GM12878 (cell line): ENCODE measurements around the gene ARVCF. TPM values are rescaled to one million over a fixed set of nuclear protein-coding genes. Genes with fewer than 3 reads are reported as not detected.

Experiments used
- ATAC-seq: fragments of 200-7000 bp; cut with Tn5 transposase; 3 replicates; pipeline ENCODE4 v1.9.1; 2020; ENCODE audit warnings: mild to moderate bottlenecking, moderate library complexity
- BruUV-seq: library from RNA; stranded (reverse); fragments of 400-500 nt; replicated peaks from 2 replicates; lab custom pipeline; 2021; lab: Mats Ljungman, UMichigan
- CTCF ChIA-PET: fragments of 300-600 bp; sonication (Branson Sonifier 250); formaldehyde crosslinking; extraction: SDS; loops from one replicate; lab custom pipeline; 2021; ENCODE audit warnings: inconsistent platforms; lab: Yijun Ruan, JAX
- POLR2A ChIA-PET: fragments of 350-600 bp; formaldehyde crosslinking; extraction: SDS; loops from one replicate; lab custom pipeline; 2021; ENCODE audit warnings: inconsistent platforms; lab: Charles Lee
- RAD21 ChIA-PET: fragments of 300-600 bp; sonication (Branson Sonifier 250); formaldehyde crosslinking; loops from one replicate; lab custom pipeline; 2023; ENCODE audit warnings: antibody characterized with exemption; ENCODE audit not compliant: unreplicated experiment; lab: Charles Lee
- SMC1A ChIA-PET: fragments of 300-600 bp; sonication (Branson Sonifier 250); formaldehyde crosslinking; loops from one replicate; lab custom pipeline; 2023; ENCODE audit not compliant: unreplicated experiment, uncharacterized antibody; lab: Charles Lee
- DNase-seq: peaks from one replicate; pipeline ENCODE4 v3.0.0-alpha.2; 2011; ENCODE audit warnings: low read depth, low spot score
- FAIRE-seq: peaks from 3 replicates; lab custom pipeline; 2011; peaks lifted over from hg19 to GRCh38; lab: Jason Lieb, UNC
- H2AFZ ChIP-seq: 2 replicates; pipeline ENCODE4 v1.6.0; 2011; ENCODE audit warnings: low read depth, low read length, control low read depth; ENCODE audit not compliant: control insufficient read depth
- H3K27ac ChIP-seq: 2 replicates; pipeline ENCODE4 v1.5.1; 2011; ENCODE audit warnings: control low read depth; ENCODE audit not compliant: control insufficient read depth, insufficient read depth
- H3K27me3 ChIP-seq, 2 experiments: replicated peaks in 1 of 2; 2 replicates each; pipeline versions ENCODE4 v1.6.0 to v1.6.1; 2011; ENCODE audit warnings: low read length in 1 of 2; ENCODE audit not compliant: control insufficient read depth in 2 of 2, insufficient read depth in 2 of 2
- H3K36me3 ChIP-seq, 2 experiments: 2 replicates each; pipeline ENCODE4 v1.5.1; 2011; ENCODE audit warnings: low read length in 1 of 2; ENCODE audit not compliant: control insufficient read depth in 2 of 2, insufficient read depth in 2 of 2
- H3K4me1 ChIP-seq: 2 replicates; pipeline ENCODE4 v1.6.1; 2011; ENCODE audit warnings: mild to moderate bottlenecking, low read length, moderate library complexity, mixed read lengths; ENCODE audit not compliant: control insufficient read depth, insufficient read depth
- H3K4me2 ChIP-seq: 2 replicates; pipeline ENCODE4 v1.6.0; 2011; ENCODE audit warnings: control low read depth; ENCODE audit not compliant: control insufficient read depth, insufficient read depth
- H3K4me3 ChIP-seq: fragments of 200-600 bp; sonication (generic); 2 replicates; pipeline ENCODE4 v1.5.1; 2016
- H3K79me2 ChIP-seq: 2 replicates; pipeline ENCODE4 v1.6.0; 2011; ENCODE audit warnings: low read length; ENCODE audit not compliant: control insufficient read depth, insufficient read depth
- H3K9ac ChIP-seq: 2 replicates; pipeline ENCODE4 v1.8.0; 2011; ENCODE audit warnings: low read length, control low read depth, mixed read lengths; ENCODE audit not compliant: control insufficient read depth, insufficient read depth
- H3K9me3 ChIP-seq: replicated peaks from 3 replicates; pipeline ENCODE4 v1.5.1; 2011; ENCODE audit warnings: mild to moderate bottlenecking, low read length; ENCODE audit not compliant: control insufficient read depth, insufficient read depth
- H4K20me1 ChIP-seq: 2 replicates; pipeline ENCODE4 v1.6.0; 2011; ENCODE audit not compliant: control insufficient read depth, insufficient read depth
- BACH1 ChIP-seq: fragments of 450-650 bp; IDR thresholded peaks from 2 replicates; pipeline ENCODE4 v1.6.1; 2017; ENCODE audit warnings: mild to moderate bottlenecking, borderline replicate concordance
- MXI1 ChIP-seq: fragments of 150-350 bp; IDR thresholded peaks from 2 replicates; pipeline ENCODE4 v1.6.1; 2011; ENCODE audit warnings: low read depth, mild to moderate bottlenecking, inconsistent platforms, low read length, improper control_type of control experiment
- NRF1 ChIP-seq: conservative IDR thresholded peaks from 2 replicates; pipeline ENCODE4 v1.6.1; 2011; ENCODE audit warnings: mild to moderate bottlenecking, low read depth, low read length, improper control_type of control experiment
- ZNF622 ChIP-seq: fragments of 450-650 bp; IDR thresholded peaks from 2 replicates; pipeline ENCODE4 v1.6.1; 2017; ENCODE audit warnings: mild to moderate bottlenecking, inconsistent platforms
- ZSCAN29 ChIP-seq: fragments of 450-650 bp; IDR thresholded peaks from 2 replicates; pipeline ENCODE4 v1.6.1; 2017; ENCODE audit warnings: mild to moderate bottlenecking, moderate library complexity
- WGBS: methylation state at CpG from one replicate; pipeline ENCODE4 v1.1.6; 2016; ENCODE audit warnings: low lambda C conversion rate; ENCODE audit not compliant: insufficient replicate concordance, insufficient coverage; ENCODE audit errors: missing lambda C conversion rate; 5-methylcytosine and 5-hydroxymethylcytosine counted together
- in situ Hi-C: fragments of 300-500 bp; cut with MboI; formaldehyde crosslinking; loops from 9 replicates; pipeline ENCODE4 v1.14.3; 2018; ENCODE audit warnings: mixed read lengths
- intact Hi-C: fragments of 100-400 bp; cut with micrococcal nuclease; formaldehyde crosslinking; loops from one replicate; pipeline ENCODE4 v1.14.2; 2022; ENCODE audit not compliant: unreplicated experiment
- polyA plus RNA-seq, 11 experiments: library from polyadenylated mRNA; depleted of rRNA in 4 of 11; unstranded in 6 of 11; stranded (reverse) in 5 of 11; fragments of >200 nt; fragmentation: Nextera tagmentation in 4 of 11; fragmentation: Illumina TruSeq in 1 of 11; extraction: Ambion mirVana in 4 of 11; extraction: Trizol in 1 of 11; gene quantifications; 1 replicate in 1 of 11; 2 replicates in 10 of 11; pipeline versions ENCODE4 v1.2.1 to v1.2.3, GENCODE V29; 2011 to 2016; ENCODE audit warnings: inconsistent platforms in 2 of 11, missing spikeins in 2 of 11, low read depth in 1 of 11
- total RNA-seq, 4 experiments: library from RNA; depleted of rRNA in 3 of 4; stranded (reverse); fragments of >200 nt in 3 of 4; fragmentation: Illumina TruSeq in 1 of 4; extraction: Trizol in 1 of 4; gene quantifications; 2 replicates each; pipeline versions ENCODE4 v1.2.1 to v1.2.3, GENCODE V29; 2013 to 2021
- TF ChIP-seq, protein P1 (sequence below): IDR thresholded peaks from 2 replicates; pipeline ENCODE4 v1.6.1; 2012; ENCODE audit warnings: low read depth, low read length, improper control_type of control experiment

The ARVCF gene
- total and polyA plus RNA-seq, 10 of the 15 experiments (the other 5 are each of a cell fraction or from before 2014, with no cell fraction given): 0.13 to 1.9 (median 1.0) TPM; not detected in 2

DNA sequence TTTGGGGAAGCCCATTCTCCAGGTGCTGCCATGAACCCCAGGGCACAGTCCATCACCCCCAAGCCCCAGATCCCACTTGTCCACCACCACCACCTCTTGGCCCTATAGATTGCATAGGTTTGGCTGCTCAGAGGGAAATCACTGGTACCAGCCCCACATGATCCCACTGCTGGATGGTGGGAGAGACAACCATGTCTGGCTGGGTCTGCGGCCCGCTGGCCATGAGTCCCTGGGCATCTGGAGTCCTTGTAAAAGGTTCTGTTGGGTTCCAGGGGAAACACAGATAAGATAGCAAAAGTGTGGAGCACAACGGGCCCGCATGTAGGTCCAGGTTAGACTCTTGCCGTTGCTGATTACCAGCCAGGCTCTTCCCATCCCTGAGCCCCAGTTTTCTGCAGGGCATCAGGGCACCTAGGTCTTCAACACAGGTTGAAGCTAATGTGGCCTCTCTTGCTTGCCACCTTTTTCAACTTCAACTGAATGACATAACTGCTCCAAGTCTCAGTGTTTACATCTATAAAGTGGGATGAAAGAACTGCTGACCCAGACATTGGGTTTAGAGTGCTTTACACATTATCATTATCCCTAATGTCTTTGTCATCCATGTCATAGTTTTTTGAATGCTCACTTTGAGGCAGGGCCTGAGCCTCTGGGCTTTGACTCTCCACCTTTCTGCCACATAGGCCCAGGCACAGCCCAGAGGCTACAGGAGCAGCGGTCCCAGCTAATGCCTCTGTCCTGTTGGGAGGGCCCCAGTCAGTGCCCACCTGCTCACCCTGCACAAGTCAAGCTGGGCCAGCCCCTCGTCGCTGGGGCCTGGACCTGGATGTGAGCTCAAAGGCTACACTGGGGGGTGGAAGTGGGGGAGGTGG lies 3.3 kb upstream of the ARVCF start:
- intact Hi-C loops (loop anchor here (10.0 kb wide), 1 partner anchor 55 kb away; no protein-coding TSS in a partner anchor), in situ Hi-C loops (no loop called here)
- peaks cover 23% of the 10 kb centered on the region for H3K79me2 ChIP-seq
- CTCF ChIA-PET: interaction anchor here (1.0 to 1.7 kb wide), 2 partner anchors 8 to 76 kb away, joined by 3 to 4 read pairs; no protein-coding TSS in a partner anchor
- H2AFZ ChIP-seq: no peak overlapping the region
- H3K36me3 ChIP-seq: no peaks in the 10 kb centered on the region
- TSS peak; percentile 77 for BruUV-seq
- peak overlapping the region; percentile 66; the same call in 1 of the 2 replicates for H3K27ac ChIP-seq
- TF ChIP-seq ZSCAN29 (no peak), MXI1 (no peak), NRF1 (no peak), BACH1 (no peak), ZNF622 (no peak)
- TF ChIP-seq, protein P1, sequence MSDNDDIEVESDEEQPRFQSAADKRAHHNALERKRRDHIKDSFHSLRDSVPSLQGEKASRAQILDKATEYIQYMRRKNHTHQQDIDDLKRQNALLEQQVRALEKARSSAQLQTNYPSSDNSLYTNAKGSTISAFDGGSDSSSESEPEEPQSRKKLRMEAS: no peak
- H3K4me1 ChIP-seq: peaks cover 13% of the 10 kb centered on the region
- POLR2A ChIA-PET: interaction anchor here (0.6 to 1.1 kb wide), 2 partner anchors 76 to 97 kb away, joined by 3 to 4 read pairs; partner anchors contain the start of gene TRMT2A
- FAIRE-seq (no peak), ATAC-seq (no peak), DNase-seq (no peak)
- peak overlapping the region; percentile 72 for H3K9ac ChIP-seq
- H4K20me1 ChIP-seq: no peaks in the 10 kb centered on the region; the same call in 1 of the 2 replicates
- no peaks in the 10 kb centered on the region for H3K9me3 ChIP-seq
- H3K4me2 ChIP-seq: peak overlapping the region; percentile 75
- peak overlapping the region; percentile 72 for H3K4me3 ChIP-seq
- SMC1A ChIA-PET: no interaction called here
- H3K27me3 ChIP-seq: peaks cover 6 to 10% of the 10 kb centered on the region in 2 experiments; a peak in 3 of 4 replicates
- 72% methylated on average over 8 of the region's 8 CpGs for WGBS
- RAD21 ChIA-PET: no interaction called here
